ENCODE results near the gene SLC45A2.

- TF ChIP-seq POLR2A (IDR thresholded peaks at IDR 0.05) (no peak), CTCF (IDR thresholded peaks at IDR 0.05) (no peak), POLR2AphosphoS5 (IDR thresholded peaks at IDR 0.05) (no peak)
These were observed 8.6 kb downstream of the SLC45A2 start for GRCh38 chr5:33975852-33976251.

All from breast epithelium (tissue), 3 donors.